Neuron (in vitro differentiated cells): Measurements from ENCODE around the gene GNB5.
"Not testable (repeated sequence)": the region's sequence is repeated elsewhere in the genome, so short reads cannot be mapped to it uniquely, and the experiment has no call there.

Experiments
- H2AFZ ChIP-seq: one replicate; pipeline ENCODE4 v1.6.1; 2013; ENCODE audit warnings: low read depth, mild to moderate bottlenecking, inconsistent platforms, low read length, moderate library complexity
- H3K27me3 ChIP-seq: one replicate; pipeline ENCODE4 v1.6.1; 2013; ENCODE audit warnings: low read length; ENCODE audit not compliant: insufficient read depth
- H3K36me3 ChIP-seq: one replicate; pipeline ENCODE4 v1.6.1; 2013; ENCODE audit warnings: low read length; ENCODE audit not compliant: insufficient read depth
- H3K4me1 ChIP-seq: one replicate; pipeline ENCODE4 v1.6.1; 2013; ENCODE audit warnings: low read length; ENCODE audit not compliant: insufficient read depth
- H3K4me3 ChIP-seq: 2 replicates; pipeline ENCODE4 v1.5.1; 2013; ENCODE audit warnings: mild to moderate bottlenecking, low read length, moderate library complexity
- H3K9me3 ChIP-seq: one replicate; pipeline ENCODE4 v1.6.1; 2013; ENCODE audit warnings: low read length

The GNB5 gene

DNA sequence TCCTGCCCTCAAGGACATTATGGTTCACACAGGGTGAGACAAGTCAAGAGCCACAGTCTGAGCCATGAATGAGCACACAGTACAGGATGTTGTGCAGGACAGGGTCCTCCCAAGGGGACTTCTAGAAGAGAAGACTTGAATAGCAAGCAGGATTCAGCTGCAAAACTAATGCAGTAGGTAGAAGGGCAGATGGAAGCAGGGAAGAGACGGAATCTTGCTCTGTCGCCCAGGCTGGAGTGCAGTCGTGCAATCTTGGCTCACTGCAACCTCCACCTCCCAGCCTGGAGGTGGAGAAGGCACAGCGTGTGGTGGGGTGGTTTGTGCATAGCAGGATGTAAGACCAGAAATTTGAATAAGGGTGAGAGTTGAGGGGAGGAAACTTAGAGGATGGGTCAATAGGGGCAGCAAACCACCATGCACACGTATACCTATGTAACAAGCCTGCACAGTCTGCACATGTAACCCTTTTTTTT lies 86.6 kb downstream of the GNB5 start:
- no peak overlapping the region for H3K4me3 ChIP-seq
- H3K36me3 ChIP-seq, result no peaks in the 10 kb centered on the region
- H3K4me1 ChIP-seq, result peaks cover 12% of the 10 kb centered on the region
- no peaks in the 10 kb centered on the region for H3K27me3 ChIP-seq
- no peaks in the 10 kb centered on the region for H3K9me3 ChIP-seq
- H2AFZ ChIP-seq, result no peak overlapping the region

DNA sequence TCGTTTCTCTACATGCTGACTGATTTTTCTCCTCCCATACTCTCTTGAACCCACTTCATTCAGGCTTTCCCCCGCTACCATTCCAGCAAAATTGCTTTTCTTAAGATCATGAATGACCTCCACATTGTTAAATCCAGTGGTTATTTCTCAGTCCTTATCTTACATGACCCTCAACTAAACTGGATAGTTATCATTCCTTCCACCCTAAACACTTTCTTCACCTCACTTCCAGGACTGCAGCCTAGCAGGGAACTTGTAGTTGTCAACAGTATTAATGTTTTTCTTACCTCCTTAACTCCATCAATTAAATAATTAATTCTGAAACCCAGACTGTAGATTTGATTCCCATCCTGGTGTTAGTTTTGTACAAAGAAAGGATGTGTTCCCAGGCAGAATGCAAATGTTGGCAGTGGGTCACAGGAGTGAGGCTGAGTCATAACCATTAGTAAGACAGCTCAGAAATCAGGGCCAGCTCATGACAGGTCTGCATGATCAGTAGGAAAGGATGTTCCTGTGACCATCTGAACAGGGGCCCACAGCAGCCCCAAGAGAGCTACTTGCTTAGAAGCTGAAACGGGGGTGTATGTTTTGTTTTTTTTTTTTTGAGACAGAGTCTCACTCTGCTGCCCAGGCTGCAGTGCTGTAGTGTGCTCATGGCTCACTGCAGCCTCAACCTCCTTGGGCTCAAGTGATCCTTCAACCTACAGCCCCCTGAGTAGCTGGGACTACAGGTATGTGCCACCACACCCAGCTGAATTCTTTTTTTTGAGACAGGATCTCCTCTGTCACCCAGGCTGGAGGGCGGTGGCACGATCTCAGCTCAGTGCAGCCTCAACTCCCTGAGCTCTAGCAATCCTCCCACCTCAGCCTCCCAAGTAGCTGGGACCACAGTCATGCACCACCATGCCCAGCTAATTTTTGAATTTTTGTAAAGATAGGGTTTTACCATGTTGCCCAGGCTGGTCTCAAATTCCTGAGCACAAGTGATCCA lies 87.7 kb downstream of the GNB5 start:
- Histone ChIP-seq H3K4me3 (no peak overlapping the region), H2AFZ (no peak overlapping the region), H3K9me3 (no peaks in the 10 kb centered on the region), H3K36me3 (no peaks in the 10 kb centered on the region), H3K4me1 (peaks cover 12% of the 10 kb centered on the region), H3K27me3 (no peaks in the 10 kb centered on the region)

DNA sequence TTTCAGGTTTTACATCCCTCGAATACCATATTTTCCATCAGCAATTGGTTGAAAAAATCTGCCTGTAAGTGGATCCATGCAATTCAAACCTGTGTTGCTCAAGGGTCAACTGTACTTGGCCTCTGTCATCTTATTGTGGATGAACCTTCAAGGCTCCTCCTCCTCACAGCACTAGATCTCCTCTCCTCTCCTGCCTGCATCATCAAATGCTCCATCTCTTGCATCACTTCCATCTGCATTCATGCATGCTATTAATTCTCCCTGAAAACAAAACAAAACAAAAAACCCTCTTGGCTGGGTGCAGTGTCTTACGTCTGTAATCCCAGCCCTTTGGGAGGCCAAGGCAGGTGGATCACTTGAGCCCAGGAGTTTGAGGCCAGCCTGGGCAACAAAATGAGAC lies 88.7 kb downstream of the GNB5 start:
- no peaks in the 10 kb centered on the region for H3K27me3 ChIP-seq
- no peaks in the 10 kb centered on the region for H3K9me3 ChIP-seq
- H3K4me1 ChIP-seq, result peaks cover 12% of the 10 kb centered on the region
- no peak overlapping the region for H3K4me3 ChIP-seq
- no peak overlapping the region for H2AFZ ChIP-seq
- H3K36me3 ChIP-seq, result no peaks in the 10 kb centered on the region

DNA sequence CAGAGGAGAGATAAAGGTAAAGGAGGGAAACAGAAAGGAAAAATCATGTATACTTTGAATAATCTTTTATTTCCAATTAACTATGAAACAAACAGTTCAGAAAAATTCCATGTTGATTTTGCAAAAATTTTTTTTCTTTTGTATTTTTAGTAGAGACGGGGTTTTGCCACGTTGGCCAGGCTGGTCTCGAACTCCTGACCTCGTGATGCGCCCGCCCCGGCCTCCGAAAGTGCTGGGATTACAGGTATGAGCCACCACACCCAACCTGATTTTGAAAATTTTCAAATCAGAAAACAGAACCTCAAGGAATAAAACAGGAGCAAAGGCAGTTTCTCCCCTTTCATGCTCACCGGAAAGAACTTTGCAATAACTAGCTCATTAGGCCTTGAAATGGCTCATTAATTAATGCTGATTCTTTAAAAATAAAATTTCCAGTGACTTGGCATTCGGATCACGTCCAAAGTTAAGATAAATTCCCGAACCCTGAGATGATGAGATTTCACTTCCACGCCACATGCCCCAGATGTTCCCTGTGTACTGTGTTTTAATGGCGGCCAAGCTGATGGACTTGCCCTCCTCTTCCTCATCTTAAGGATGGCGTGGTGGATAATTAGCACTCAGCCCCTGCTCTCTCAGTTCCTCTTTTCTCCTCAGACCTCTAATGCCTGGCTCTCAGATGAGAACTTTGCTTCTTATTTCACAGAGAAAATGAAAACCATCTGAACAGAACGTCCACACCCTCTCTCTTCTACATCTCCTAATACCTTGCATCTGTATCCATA lies 89.5 kb downstream of the GNB5 start:
- Histone ChIP-seq H2AFZ (no peak overlapping the region), H3K4me3 (no peak overlapping the region), H3K9me3 (no peaks in the 10 kb centered on the region), H3K36me3 (no peaks in the 10 kb centered on the region), H3K4me1 (peaks cover 12% of the 10 kb centered on the region), H3K27me3 (no peaks in the 10 kb centered on the region)

DNA sequence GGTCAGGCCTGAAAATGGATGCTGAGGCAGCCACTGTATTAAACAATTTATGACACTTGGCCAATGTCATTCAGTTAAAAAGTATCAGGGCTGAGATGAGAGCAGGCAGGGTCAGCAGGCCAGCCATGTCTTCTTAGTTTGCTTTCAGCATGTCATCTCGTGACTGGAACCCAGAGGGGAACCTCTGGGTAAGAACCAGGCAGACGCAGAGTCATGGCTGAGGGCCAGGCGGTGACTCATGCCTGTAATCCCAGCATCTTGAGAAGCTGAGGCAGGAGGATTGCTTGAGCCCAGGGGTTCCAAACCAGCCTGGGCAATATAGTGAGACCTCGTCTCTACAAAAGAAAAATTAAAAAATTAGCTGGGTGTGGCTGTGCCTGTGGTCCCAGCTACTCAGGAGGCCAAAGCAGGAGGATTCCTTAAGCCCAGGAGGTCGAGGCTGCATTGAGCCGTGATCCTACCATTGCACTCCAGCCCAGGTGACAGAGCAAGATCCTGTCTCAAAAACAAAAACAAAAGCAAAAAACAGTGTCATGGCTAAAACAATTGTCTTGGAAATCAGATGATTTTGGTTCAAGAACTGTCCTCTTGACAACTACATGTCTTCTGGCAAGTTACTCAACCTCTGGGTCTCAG lies 90.3 kb downstream of the GNB5 start:
- peaks cover 12% of the 10 kb centered on the region for H3K4me1 ChIP-seq
- H3K4me3 ChIP-seq, result no peak overlapping the region
- H3K9me3 ChIP-seq, result no peaks in the 10 kb centered on the region
- no peaks in the 10 kb centered on the region for H3K27me3 ChIP-seq
- H3K36me3 ChIP-seq, result no peaks in the 10 kb centered on the region
- H2AFZ ChIP-seq, result no peak overlapping the region

DNA sequence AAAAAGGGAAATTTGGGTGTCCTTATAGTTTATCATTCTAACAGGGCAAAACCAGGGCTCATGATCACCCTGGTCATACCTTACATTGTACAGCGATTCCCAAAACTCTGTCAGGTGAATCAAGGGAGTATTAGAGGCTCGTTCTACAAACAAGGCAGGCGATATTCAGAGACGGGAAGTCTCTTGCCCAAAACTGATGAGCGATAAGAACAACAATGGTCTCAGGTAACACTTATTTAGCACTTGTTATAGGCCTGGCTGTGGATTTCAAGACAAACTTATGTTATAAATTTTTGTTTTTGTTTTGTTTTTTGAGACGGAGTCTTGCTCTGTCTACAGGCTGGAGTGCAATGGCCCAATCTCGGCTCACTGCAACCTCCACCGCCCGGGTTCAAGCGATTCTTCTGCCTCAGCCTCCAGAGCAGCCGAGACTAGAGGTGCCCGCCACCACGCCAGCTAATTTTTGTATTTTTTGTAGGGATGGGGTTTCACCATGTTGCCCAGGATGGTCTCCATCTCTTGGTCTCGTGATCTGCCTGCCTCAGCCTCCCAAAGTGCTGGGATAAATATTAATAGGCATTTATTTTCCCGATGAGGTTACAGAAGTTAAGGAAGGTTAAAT lies 91.4 kb downstream of the GNB5 start:
- peaks cover 12% of the 10 kb centered on the region for H3K4me1 ChIP-seq
- H3K36me3 ChIP-seq, result no peaks in the 10 kb centered on the region
- no peaks in the 10 kb centered on the region for H3K9me3 ChIP-seq
- no peak overlapping the region for H2AFZ ChIP-seq
- no peak overlapping the region for H3K4me3 ChIP-seq
- no peaks in the 10 kb centered on the region for H3K27me3 ChIP-seq

DNA sequence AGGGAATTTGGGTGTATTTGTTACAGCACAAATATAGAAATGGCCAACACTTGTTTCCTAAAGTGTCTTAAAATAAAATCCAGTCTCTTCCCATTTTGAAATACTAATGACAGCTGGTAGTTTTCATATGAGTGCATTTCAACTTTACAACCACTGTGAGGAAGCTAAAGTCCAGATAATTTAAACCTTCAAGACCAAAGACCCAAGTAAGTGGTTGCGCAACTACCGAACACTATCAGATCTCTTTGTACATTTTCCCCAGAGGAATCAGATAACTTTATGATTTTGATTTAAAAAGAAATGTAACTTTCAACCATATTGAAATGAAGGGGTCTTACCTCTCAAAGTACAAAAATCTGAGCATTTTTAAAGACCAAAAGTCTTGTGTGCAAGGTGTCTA lies 92.9 kb downstream of the GNB5 start:
- Histone ChIP-seq H3K27me3 (no peaks in the 10 kb centered on the region), H2AFZ (no peak overlapping the region), H3K4me1 (peaks cover 9% of the 10 kb centered on the region), H3K4me3 (no peak overlapping the region), H3K36me3 (no peaks in the 10 kb centered on the region), H3K9me3 (no peaks in the 10 kb centered on the region)

DNA sequence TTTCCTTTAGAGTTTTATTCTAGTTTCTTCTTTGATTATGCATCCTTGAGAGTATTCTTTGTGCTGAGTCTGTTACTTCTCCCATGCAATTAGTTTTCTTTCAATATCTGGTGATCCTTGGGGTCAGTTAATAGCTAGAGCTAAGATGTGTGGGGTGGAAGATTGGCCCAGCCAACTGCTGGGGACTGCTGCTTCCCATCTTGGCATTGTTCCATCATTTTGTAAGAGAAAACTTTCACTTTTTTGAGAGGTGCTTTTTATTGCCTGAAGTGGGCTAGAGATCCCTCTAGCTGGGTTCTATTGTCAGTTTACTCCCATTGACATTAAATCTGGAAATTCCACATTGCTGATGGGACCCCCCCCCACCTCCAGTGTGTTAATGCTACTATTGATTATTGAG lies 94.0 kb downstream of the GNB5 start:
- no peaks in the 10 kb centered on the region for H3K27me3 ChIP-seq
- H3K9me3 ChIP-seq, result no peaks in the 10 kb centered on the region
- no peak overlapping the region for H3K4me3 ChIP-seq
- no peaks in the 10 kb centered on the region for H3K36me3 ChIP-seq
- no peak overlapping the region for H2AFZ ChIP-seq
- peaks cover under 1% of the 10 kb centered on the region for H3K4me1 ChIP-seq

DNA sequence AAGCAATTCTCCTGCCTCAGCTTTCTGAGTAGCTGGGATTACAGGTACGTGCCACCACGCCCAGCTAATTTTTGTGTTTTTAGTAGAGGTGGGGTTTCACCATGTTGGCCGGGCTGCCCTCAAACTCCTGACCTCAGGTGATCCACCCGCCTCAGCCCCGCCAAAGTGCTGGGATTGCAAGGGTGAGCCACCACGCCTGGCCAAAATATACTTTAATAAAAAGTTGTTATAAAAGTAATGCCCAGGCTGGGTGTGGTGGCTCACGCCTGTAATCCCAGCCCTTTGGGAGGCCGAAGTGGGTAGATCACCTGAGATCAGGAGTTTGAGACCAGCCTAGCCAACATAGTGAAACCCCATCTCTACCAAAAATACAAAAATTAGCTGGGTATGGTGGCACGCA lies 94.7 kb downstream of the GNB5 start:
- not testable (repeated sequence) for H3K9me3 ChIP-seq, H3K36me3 ChIP-seq, H3K27me3 ChIP-seq, H3K4me3 ChIP-seq, H3K4me1 ChIP-seq, H2AFZ ChIP-seq

DNA sequence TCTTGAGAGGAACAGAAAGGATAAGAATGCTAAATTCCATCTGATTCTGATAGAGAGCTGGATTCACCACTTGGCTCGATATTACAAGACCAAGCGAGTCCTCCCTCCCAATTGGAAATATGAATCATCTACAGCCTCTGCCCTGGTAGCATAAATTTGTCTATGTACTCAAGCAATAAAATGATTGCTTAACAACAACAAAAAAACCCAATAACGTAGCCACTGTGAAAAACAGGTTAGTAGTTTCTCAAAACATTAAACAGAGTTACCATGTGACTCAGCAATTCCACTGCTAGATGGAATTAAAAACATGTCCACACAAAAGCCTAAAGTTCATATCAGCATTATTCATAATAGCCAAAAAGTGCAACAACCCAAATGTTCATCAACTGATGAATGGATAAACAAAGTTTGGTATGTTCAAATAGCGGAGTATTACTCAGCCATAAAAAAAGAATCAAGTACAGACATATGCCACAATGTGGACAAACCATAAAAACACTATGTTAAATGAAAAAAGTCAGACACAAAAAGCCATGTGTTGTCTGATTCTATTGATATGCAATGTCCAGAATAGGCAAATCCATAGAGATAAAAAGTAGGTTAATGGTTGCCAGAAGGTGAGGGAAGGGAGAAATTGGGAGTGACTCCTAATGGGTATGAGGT lies 95.5 kb downstream of the GNB5 start:
- H3K27me3 ChIP-seq, result no peaks in the 10 kb centered on the region
- H2AFZ ChIP-seq, result no peak overlapping the region
- no peaks in the 10 kb centered on the region for H3K9me3 ChIP-seq
- no peaks in the 10 kb centered on the region for H3K36me3 ChIP-seq
- no peaks in the 10 kb centered on the region for H3K4me1 ChIP-seq
- no peak overlapping the region for H3K4me3 ChIP-seq

DNA sequence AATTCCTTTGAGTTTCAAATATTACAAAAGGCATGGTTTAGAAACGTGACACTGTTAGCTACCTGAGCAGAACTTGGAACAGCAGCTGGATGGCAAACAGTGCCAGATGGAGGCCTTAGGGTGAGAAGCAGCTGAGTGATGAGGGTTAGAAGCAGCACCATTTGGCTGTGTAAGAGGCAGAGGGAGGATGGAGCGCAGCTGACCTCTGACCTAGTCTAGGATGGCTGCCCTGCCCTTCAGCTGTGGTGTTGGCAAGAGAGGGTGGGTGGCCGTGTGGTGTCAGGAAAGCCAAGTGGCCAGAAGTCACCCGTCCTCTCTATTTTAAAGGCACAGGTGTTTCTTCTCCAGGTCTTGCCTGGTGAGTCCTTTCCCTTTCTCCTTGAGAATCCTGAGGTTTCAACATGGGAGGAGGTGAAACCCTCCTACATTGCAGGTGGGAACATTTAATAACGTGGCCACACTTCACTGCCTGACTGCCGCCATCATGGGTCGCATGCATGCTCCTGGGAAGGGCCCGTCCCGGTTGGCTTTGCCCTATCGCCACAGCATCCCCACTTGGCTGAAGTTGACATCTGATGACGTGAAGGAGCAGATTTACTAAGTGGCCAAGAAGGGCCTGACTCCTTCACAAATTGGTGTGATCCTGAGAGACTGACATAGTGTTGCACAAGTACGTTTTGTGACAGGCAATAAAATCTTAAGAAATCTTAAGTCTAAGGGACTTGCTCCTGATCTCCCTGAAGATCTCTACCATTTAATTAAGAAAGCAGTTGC lies 96.2 kb downstream of the GNB5 start:
- no peak overlapping the region for H2AFZ ChIP-seq

More for the DNA sequence above, 96.2 kb downstream of the GNB5 start:
- no peaks in the 10 kb centered on the region for H3K36me3 ChIP-seq
- H3K4me1 ChIP-seq, result no peaks in the 10 kb centered on the region
- no peaks in the 10 kb centered on the region for H3K9me3 ChIP-seq
- H3K27me3 ChIP-seq, result no peaks in the 10 kb centered on the region
- H3K4me3 ChIP-seq, result no peak overlapping the region
